HG02943 (cell line): Measurements from ENCODE around the gene SLC16A9.

ENCODE experiments used
- ATAC-seq: cut with Tn5 transposase; IDR thresholded peaks from one replicate; pipeline ENCODE4 v1.9.1; 2021; ENCODE audit warnings: mild to moderate bottlenecking, low read depth, moderate library complexity; ENCODE audit not compliant: unreplicated experiment

The SLC16A9 gene

DNA sequence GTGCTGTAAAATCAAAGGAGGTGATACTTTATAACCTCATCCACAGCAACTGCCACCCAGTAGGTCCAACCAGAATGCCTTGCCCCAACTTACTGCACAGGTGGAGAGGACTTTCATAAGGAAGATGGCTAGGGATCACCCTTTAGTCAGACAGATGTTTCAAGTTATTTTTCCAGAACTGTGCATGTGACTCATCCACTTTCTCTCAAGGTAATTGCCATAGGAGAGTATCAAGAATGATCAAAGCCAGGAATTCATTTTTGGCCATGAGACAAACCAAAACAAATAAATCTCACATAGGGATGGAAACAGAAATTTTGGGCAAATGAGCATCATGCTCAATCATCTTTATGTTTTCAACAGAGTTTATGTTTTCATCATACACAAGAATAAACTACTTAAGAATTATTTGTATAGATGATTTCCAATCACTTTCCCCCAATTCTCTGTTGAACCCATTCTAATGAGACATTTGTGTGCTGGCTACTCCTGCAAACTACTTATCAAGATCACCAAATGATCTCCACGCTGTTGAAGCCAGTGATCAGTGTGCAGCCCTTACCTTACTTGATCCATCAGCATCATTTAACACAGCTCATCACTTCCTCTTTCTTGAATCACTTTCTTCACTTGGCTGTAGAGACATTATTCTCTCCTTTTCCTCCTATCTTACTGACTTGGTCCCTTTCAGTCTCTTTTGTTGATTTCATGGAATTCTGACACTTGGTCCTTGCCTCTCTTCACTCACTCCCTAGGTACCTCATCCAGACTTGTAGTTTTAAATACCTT, 74.0 kb downstream of the SLC16A9 start:
- no peak for ATAC-seq

DNA sequence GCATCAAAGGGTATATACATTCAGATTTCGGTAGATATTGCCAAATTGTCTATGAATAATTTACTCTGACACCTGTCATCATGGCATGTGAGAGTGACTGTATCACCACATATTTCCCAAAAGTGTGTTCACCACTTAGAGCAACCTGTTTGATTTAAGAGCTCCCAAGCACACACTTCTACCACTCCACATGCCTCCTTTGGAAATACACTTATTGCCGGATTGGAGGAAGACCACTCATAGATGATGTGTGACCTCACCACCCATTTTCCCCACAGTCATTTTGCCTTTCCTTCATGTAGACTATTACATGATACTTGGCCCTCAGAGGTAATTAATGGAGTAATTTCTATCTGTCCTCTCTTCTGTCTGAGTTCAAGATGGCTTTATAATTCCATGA, 75.5 kb downstream of the SLC16A9 start:
- no peak for ATAC-seq

DNA sequence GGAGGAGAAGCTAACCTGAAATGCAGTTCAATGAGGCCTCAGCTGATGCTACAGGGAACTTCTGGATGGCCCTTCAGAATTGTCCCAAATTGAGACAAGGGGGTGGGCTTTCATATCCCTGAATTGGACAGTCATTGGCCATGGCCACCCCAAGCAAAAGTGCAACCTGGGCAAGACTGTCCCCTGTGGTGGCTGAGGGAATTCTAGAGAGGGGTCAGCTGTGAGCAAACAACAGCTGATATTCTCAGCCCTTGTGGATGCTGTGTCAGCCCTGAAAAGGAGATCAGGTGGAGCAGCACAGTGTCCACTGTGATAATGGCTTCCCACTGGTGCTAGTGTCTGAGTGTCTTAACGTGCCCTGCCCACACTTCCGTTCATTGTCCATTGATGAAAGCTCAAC, 76.6 kb downstream of the SLC16A9 start:
- no peak for ATAC-seq

DNA sequence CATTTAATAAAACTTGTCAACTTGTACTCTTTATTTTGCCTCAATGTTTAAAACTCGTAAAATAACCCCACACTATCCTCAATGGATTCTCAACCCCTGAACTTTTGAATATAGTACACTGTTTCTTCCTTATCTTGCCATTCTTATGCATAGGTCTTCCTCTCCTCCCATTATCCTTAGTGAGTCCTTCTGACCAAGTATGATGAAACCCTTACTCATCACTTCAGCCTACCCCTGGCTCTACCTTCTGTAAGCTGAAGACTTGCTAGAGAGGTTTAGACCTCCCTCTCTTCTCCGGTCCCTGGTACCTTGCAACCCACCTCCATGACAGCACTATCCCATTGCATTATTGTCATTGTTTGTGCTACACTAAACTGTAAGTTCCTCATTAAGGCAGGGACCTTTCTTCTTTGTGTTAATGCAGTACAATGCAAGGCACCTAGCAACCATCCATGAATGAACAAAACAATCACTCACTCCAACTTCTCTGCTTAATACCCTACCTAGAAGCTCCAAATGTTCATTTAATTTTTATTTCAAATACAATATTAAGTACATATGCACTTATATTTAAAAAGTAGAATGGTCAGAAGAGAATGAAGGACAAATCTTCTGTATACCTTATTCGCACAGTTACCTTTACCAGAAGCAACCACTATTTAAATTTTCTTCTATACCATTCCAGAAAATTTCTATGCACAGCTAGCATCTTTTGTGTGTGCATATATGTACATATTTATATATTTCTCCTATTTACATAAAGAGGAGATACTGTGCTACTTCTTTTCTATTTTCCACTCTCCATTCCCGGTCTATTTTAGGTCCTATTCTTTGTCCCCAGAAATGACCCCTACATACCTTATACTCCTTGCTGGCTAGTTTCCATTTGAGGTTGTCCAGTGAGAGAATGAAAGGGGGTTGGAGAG, 77.5 kb downstream of the SLC16A9 start:
- ATAC-seq: no peak

DNA sequence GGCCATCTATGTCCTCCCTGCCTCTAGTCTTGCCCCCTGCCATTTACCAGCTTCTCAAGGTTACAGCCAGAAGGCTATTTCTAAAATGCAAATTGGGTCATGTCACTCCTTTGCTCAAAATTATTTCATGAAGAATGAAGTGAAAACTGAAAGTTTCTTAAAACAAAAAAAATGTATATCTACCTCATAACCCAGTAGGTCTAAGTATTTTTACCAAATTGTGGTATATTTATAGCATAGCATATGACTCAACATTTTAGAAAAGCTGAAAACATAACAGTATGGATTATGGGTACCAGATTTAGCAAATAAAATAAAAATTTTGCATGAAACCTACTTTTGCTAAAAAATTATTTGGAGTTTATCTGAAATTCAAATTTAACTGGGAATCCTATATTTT, 78.4 kb downstream of the SLC16A9 start:
- ATAC-seq: no peak

DNA sequence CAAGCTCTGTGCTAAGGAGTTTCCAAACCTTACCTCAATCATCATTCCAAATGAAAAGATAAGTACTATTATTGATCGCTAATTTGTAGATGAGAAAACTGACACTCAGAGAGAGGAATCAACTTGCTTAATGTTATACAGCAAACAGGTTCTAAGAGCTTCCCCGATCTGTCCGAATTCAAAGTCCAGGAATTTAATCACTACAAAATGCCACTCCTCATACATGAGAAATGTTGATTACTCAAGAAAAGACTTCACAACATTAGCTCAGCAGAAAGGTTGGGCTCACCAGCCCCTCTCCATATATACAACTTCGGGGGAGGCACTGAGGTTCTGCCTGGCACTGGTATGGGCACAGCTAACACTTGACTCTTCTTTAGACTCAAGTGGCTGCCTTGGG, 80.7 kb downstream of the SLC16A9 start:
- no peak for ATAC-seq

DNA sequence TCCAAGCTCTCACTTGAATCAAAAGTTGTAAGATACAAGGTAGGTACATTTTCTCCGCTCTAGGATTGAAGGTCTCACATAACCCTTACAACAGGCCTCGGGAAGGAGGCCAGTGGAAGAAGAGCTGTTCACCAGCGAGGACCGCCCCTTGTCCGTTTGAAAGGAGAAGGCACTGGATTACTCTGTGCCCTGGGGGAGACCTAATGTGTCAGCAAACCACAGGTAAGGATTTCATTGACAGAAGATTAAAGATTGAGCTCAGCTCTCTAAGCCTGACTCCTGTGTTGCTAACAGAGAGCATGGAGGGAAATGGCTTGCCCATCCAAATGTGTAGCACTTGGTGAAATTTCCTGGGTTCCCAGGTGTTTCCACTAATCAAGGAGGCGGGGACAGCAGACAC, 81.2 kb downstream of the SLC16A9 start:
- no peak for ATAC-seq

DNA sequence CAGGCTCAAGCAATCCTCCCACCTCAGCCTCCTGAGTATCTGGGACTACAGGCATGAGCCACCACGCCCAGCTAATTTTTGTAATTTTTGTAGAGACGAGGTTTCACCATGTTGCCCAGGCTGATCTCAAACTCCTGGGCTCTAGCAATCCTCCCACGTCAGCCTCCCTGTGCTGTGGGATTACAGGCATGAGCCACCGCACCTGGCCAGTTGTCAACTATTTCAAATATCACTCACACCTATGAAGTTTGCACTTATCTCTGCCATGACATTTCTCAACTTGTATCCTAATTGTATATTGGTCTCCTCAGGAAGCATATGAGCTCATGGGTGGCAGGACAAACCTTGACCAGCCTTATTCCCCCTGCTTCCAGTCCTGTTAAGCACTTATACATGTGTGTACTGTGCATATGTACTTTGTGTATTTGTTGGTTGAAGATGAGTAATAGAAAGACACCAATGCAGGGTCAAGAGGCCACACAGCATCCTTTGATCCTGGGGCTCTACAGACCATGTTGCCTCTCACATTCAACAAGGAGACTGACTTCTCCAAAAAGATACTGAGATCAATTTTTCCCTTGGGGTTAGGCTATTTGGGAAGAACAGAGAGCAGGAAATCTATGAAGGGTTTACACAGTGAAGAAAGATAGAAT, 82.2 kb downstream of the SLC16A9 start:
- ATAC-seq: no peak

DNA sequence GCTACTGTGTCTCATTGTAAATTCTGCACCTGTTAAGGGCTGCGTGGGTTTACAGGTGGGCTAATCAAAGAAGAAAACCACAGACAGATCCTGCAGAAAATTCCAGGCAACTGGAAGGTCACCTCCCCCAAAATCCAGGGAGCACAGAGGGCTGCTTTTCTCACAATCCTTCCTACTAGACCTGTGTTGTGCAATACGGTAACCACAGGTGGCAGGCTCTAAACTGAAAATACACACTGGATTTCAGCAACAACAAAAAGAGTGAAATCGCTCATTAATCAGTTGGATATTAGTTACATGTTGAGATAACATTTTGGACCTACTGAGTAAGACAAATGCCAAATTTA, 83.2 kb downstream of the SLC16A9 start:
- no peak for ATAC-seq

DNA sequence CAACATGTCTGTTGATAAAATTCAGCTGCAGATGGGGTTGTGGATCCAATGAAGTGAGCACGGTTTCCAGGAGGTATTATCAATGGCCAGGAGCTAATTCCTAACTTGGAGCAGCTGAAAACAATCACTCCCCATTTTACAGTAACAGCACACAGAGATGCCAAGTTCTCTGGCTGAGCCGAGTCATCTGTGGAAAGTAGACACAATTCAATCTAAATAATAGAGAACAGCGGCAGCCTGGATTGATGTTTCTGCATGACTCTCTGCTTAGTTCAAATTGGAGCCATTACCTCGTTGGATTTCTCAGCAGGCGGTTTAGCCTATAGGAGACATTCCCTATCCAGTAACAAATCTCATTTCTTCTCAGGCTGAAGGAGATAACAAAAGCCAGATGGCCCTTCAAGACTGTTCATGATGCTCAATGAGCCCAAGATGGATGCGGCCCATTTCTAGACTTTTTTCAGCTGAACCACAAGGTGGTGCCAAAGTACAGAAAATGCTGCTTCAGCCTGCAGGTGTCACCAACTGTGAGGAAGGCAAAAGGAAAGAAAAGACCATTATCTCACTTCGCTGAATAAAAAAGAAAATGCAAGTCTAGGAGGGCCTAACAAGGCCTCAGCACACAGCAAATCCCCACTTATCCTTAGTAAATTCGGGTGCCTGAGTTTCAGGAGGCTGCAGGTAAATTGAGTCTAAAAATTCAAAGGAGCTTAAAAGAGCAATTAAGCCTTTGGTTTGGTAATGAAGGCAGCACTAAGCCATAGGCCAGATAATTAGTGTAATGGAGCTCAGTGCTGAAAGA, 83.7 kb downstream of the SLC16A9 start:
- peak; percentile 90 for ATAC-seq

DNA sequence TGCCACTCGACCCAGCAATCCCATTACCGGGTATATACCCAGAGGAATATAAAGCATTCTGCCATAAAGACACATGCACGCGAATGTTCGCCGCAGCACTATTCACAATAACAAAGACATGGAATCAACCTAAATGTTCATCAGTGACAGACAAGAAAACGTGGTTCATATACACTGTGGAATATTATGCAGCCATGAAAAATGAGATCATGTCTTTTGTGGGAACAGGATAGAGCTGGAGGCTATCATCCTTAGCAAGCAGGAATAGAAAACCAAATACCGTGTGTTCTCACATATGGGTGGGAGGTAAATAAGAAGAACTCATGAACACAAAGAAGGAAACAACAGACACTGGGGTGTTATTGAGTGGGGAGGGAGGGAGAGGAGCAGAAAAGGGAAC, 84.7 kb downstream of the SLC16A9 start:
- ATAC-seq: no peak

DNA sequence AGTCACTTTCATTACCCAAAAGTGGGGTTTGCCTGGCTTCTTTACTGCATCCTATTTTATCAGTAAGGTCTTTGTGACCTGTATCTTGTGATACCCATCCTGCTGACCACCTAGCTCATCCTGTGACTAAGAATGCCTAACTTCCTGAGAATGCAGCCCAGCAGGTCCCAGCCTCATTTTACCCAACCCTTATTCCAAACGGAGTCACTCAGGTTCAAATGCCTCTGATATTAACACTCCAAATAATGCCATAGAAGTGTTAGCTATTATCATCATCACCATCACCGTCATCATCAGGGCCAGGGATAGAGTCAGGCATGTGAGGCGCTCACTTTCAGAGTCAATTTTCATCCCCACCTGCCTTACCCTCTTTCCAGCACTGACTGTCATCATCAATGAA, 85.5 kb downstream of the SLC16A9 start:
- ATAC-seq: no peak

DNA sequence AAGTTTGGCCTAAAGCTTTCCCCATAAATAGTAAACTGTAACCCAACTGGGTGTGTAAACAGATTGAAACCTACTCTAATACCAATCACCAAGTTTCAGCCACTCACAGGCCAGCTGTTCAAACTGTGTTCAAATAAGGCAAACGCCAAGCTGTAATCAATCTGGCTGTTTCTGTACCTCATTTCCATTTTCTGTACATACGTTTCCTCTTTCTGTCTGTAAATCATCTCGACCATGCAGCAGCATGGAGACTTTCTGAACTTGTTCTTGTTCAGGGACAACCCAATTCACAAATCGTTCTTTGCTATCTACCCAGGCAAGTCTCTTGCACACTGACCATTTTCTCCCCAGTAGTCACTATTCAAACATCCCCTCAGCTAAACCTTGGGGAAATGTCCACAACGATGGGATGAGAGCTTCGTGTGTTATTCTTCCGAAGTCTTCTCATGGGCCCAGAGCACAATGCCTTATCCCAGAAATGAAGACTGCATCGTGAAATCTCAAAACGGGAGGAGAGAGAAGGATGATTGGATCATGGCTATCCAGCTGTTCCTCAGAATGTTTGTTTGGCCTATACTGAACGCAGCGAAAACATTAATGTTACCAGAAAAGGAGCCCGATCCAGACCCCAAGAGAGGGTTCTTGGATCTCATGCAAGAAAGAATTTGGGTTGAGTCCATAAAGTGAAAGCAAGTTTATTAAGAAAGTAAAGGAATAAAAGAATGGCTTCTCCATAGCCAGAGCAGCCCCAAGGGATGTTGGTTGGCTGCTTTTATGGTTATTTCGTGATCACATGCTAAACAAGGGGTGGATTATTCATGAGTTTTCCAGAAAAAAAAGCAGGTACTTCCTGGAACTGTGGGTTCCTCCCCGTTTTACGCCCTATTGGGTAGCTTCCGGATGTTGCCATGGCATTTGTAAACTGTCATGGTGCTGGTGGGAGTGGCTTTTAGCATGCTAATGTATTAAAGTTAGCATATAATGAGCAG, 86.2 kb downstream of the SLC16A9 start:
- no peak for ATAC-seq

DNA sequence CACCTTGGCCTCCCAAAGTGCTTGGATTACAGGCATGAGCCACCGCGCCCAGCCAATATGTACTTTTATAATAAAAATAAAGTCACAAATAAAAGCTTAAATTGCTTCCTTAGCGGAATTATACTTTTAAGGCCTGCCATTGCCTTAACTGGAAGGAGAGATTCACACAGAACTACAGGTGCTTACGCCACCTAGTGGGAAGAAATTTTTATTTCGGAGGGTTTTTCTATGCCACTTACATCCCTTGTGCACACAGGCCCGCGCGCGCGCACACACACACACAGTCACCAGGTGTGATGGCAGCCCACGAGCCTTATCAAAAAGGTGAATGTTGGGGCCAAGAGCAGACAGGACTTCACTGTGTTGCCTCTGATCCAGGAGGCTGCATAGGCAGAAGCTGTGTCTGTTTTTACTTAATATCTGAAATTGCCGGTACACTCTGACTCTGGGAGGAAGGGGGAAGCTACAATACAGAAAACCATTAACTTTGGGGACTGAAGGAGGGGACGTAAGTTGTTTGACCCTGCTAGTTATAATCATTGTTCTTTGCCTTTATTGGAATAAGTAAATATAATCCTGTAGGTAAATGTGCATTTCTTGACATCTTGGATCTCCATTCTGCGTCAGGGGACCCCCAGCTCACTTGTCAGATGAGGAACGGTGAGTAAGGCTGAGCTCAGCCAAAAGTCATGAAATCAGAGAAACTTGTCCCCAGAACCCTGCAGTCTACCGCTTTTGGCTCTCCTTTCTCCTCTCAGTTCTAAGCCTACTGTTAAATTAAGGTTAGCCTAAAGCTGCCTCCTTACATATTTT, 87.1 kb downstream of the SLC16A9 start:
- ATAC-seq: no peak

DNA sequence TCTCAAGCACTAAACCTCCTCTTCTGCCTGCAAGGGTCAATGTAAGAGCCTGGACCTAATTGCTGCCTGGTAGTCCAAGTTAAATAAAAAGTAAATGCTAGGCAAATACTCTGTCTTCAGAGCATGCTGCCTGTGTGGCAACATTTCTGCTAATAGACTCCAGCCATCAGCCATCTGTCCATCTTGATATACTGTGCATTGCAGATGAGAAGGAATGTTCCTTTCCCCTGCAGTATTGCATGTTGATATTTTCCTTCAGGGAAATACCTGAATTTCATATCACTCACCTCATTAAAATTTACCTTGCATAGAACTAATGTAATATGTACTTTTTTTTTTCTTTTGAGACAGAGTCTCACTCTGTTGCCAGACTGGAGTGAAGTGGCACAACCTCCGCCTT, 87.9 kb downstream of the SLC16A9 start:
- ATAC-seq: no peak

DNA sequence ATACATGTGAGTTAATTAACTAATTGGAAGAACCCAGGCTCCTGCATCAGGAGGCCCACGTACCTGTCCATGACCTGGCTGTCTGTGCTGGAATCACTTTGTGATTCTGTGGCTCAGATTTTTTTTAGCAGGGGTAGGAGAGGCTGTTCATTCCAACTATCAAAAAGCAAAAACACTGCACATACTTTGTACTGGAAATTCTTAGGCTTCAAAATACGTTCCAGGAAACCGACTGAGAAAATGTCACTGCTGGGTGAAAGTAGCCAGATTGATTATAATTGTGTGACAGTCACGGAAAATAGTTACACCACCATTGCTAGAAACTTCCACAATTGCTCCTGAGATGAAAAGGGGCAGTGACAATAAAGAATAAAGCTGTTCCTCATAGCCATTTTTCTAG, 91.0 kb downstream of the SLC16A9 start:
- ATAC-seq: no peak

DNA sequence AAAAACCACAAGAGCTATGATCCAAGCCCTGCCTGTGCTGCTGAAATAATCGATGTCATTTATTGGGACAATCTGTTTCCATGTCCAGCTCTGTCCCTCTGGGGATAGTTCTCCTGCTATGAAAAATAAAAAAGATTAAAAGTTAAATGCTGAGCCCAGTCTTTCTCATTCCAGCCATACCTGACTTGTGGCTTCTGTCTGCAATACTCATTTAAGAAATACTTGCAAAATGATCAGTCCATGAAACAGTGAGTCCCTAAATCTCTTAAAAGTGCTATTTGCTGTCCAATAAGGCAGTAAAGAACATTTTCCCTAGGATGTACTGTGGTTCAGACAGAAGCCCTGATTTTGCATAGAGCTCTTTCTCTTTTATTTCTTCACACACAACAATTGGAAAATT, 91.7 kb downstream of the SLC16A9 start:
- no peak for ATAC-seq

DNA sequence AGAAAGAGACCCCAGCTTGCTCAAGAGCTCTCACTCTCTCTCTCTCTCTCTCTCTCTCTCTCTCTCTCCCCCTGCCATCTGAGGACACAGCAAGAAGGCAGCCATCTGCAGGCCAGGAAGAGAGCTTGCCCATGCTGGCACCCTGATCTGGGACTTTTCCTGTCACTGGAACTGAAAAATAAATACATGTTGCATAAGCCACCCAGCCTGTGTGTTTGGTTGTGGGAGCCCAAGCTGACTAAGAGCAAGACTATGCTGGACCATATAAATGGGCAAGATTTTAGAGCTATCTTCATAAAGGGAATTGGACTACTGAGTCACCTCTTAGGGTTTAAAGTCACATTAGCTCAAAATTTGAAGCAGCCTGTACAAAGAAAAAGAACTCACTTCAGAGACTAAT, 98.6 kb downstream of the SLC16A9 start:
- no peak for ATAC-seq

DNA sequence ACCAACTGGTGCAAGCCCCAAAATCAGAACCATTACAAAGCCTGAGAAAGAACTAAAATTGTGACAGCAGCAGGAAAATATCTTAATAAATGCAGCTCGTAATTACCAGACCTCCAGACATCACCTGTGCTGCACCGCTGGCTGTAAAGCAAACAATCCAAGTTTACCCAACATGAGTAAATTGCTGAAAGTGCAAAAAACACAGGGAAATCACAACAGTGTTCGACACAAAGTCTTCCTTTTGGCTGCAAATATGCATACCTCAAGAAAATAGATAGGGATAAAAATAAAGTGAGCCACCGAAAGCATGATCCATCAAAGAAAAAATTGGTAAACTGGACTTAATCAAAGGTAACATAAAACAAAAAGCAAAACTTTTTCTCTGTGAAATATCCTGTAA, 101.7 kb downstream of the SLC16A9 start:
- ATAC-seq: no peak
